ENCODE data around the gene PAH.

GRCh38 chr12:102907918-102908317 lies 9.1 kb downstream of the PAH start:
- TF ChIP-seq CTCF (IDR thresholded peaks at IDR 0.05) = no peak
- TF ChIP-seq POLR2AphosphoS5 (IDR thresholded peaks at IDR 0.05; ENCODE audit: low read depth, low read length) = no peak
- no peak for TF ChIP-seq TAF1 (IDR thresholded peaks at IDR 0.05; ENCODE audit: borderline replicate concordance, low read depth, low read length)
- TF ChIP-seq RAD21 (IDR thresholded peaks at IDR 0.05; ENCODE audit: low read length) = no peak
- TF ChIP-seq TCF12 (IDR thresholded peaks at IDR 0.05) = no peak
- TF ChIP-seq RFX5 (IDR thresholded peaks at IDR 0.05; ENCODE audit: low read length) = no peak
- no peak for TF ChIP-seq SMC3 (IDR thresholded peaks at IDR 0.05; ENCODE audit: low read depth, low read length)
- no peak for TF ChIP-seq YY1 (IDR thresholded peaks at IDR 0.05; ENCODE audit: low read depth)
- TF ChIP-seq SIN3A (IDR thresholded peaks at IDR 0.05; ENCODE audit: borderline replicate concordance, low read depth, low read length) = no peak
- no peak for TF ChIP-seq RCOR1 (IDR thresholded peaks at IDR 0.05; ENCODE audit: low read length)
- TF ChIP-seq EP300 (IDR thresholded peaks at IDR 0.05; ENCODE audit: borderline replicate concordance in 1 of 2, low read depth in 1 of 2, low read length in 1 of 2) = no peak
- TF ChIP-seq, protein P1, sequence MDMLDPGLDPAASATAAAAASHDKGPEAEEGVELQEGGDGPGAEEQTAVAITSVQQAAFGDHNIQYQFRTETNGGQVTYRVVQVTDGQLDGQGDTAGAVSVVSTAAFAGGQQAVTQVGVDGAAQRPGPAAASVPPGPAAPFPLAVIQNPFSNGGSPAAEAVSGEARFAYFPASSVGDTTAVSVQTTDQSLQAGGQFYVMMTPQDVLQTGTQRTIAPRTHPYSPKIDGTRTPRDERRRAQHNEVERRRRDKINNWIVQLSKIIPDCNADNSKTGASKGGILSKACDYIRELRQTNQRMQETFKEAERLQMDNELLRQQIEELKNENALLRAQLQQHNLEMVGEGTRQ (IDR thresholded peaks at IDR 0.05; ENCODE audit: borderline replicate concordance, low read depth, low read length) = no peak

Measured in SK-N-SH (cell line).